DND-41 (cell line): ENCODE measurements around the gene DAB1.

Source experiments
- ATAC-seq: fragments of 200-7000 bp; cut with Tn5 transposase; 3 replicates; pipeline ENCODE4 v1.9.1; 2021; ENCODE audit warnings: low read depth; ENCODE audit not compliant: insufficient read depth
- DNase-seq: peaks from one replicate; pipeline ENCODE4 v3.0.0-alpha.2; 2020
- H2AFZ ChIP-seq: 2 replicates; pipeline ENCODE4 v1.6.0; 2012; ENCODE audit warnings: low read depth, low read length
- H3K27ac ChIP-seq: 2 replicates; pipeline ENCODE4 v1.5.1; 2012; ENCODE audit warnings: low read length, inconsistent platforms
- H3K27me3 ChIP-seq: fragments of 200-600 bp; sonication (generic); 2 replicates; pipeline ENCODE4 v1.6.0; 2012; ENCODE audit warnings: low read length, mild to moderate bottlenecking, inconsistent platforms; ENCODE audit not compliant: insufficient read depth, poor library complexity
- H3K36me3 ChIP-seq: 2 replicates; pipeline ENCODE4 v1.5.1; 2012; ENCODE audit warnings: low read length, inconsistent platforms; ENCODE audit not compliant: insufficient read depth
- H3K4me1 ChIP-seq: 2 replicates; pipeline ENCODE4 v1.5.1; 2012; ENCODE audit warnings: mild to moderate bottlenecking, low read length; ENCODE audit not compliant: insufficient read depth
- H3K4me2 ChIP-seq: 2 replicates; pipeline ENCODE4 v1.6.0; 2012; ENCODE audit warnings: mild to moderate bottlenecking, moderate library complexity, low read length, inconsistent platforms; ENCODE audit not compliant: insufficient read depth
- H3K4me3 ChIP-seq, 2 experiments: fragments of 200-600 bp in 1 of 2; shearing (Covaris generic) in 1 of 2; 2 replicates each; pipeline ENCODE4 v1.5.1; 2012 to 2016; ENCODE audit warnings: inconsistent platforms in 2 of 2, low read length in 2 of 2, mild to moderate bottlenecking in 2 of 2, low read depth in 1 of 2, moderate library complexity in 1 of 2
- H3K79me2 ChIP-seq: 2 replicates; pipeline ENCODE4 v1.6.0; 2012; ENCODE audit warnings: low read length, inconsistent platforms; ENCODE audit not compliant: insufficient read depth
- H3K9ac ChIP-seq: 2 replicates; pipeline ENCODE4 v1.6.0; 2012; ENCODE audit warnings: low read depth, mild to moderate bottlenecking, inconsistent platforms, low read length, moderate library complexity
- H3K9me3 ChIP-seq: 2 replicates; pipeline ENCODE4 v1.5.1; 2012; ENCODE audit warnings: low read length, moderate library complexity, mild to moderate bottlenecking, inconsistent platforms; ENCODE audit not compliant: insufficient read depth, severe bottlenecking
- H4K20me1 ChIP-seq: 2 replicates; pipeline ENCODE4 v1.6.0; 2012; ENCODE audit warnings: low read length; ENCODE audit not compliant: insufficient read depth
- EZH2 ChIP-seq: IDR thresholded peaks from 3 replicates; pipeline ENCODE4 v1.6.1; 2012; ENCODE audit warnings: borderline replicate concordance, low read depth, mild to moderate bottlenecking, moderate library complexity, low read length, inconsistent platforms; ENCODE audit not compliant: severe bottlenecking
- TF ChIP-seq, protein P1 (sequence below): IDR thresholded peaks from 2 replicates; pipeline ENCODE4 v1.5.1; 2012; ENCODE audit warnings: borderline replicate concordance, low read length, moderate library complexity, mild to moderate bottlenecking; ENCODE audit not compliant: poor library complexity, severe bottlenecking; ENCODE audit errors: extremely low read depth

The DAB1 gene

DNA sequence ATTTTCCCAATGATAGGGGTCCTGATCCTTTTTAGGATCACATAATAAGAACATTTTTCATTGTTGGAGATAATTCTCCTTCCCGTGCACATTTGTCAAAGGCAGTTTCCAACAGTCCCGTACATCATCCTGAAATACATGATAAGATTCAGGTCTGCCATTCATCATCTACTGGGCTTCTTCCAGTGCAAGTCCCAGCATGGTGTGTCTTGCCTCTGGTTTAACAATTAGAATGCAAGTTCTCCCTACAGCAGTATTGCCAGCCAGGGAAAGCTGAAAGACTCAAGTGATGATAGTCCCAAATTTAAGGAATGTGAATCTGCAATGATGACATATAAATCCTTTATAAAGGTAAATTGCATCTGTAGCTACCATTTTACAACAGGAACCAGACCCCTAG, 146.2 kb downstream of the DAB1 start:
- no peaks in the 10 kb centered on the region for H3K9me3 ChIP-seq
- no peak for DNase-seq

DNA sequence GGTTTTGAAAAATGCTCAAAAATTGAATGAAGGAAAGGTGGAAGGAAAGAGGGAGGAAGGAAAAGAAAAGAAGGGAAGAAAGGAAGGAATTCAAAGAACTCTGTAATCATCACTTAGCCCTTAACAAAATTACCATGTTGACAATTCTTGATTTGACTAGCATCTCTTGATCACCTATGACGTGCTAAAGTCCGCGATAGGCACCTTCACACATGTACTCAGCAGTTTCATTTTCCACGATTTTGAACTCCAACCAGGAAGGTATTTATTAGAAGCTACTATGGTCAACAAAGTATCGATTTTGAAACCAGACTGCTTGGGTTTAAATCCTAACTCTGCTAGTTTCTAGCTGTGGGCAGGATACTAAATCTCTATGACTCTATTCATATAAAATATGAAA, 146.9 kb downstream of the DAB1 start:
- H3K27ac ChIP-seq: no peak overlapping the region
- H3K4me3 ChIP-seq: no peak overlapping the region
- H2AFZ ChIP-seq: no peak overlapping the region
- H3K4me1 ChIP-seq: no peaks in the 10 kb centered on the region
- H4K20me1 ChIP-seq: no peaks in the 10 kb centered on the region
- no peaks in the 10 kb centered on the region for H3K9me3 ChIP-seq
- H3K9ac ChIP-seq: no peak overlapping the region
- ATAC-seq: no peak
- H3K36me3 ChIP-seq: no peaks in the 10 kb centered on the region
- TF ChIP-seq, protein P1, sequence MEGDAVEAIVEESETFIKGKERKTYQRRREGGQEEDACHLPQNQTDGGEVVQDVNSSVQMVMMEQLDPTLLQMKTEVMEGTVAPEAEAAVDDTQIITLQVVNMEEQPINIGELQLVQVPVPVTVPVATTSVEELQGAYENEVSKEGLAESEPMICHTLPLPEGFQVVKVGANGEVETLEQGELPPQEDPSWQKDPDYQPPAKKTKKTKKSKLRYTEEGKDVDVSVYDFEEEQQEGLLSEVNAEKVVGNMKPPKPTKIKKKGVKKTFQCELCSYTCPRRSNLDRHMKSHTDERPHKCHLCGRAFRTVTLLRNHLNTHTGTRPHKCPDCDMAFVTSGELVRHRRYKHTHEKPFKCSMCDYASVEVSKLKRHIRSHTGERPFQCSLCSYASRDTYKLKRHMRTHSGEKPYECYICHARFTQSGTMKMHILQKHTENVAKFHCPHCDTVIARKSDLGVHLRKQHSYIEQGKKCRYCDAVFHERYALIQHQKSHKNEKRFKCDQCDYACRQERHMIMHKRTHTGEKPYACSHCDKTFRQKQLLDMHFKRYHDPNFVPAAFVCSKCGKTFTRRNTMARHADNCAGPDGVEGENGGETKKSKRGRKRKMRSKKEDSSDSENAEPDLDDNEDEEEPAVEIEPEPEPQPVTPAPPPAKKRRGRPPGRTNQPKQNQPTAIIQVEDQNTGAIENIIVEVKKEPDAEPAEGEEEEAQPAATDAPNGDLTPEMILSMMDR: no peak
- no peak for TF ChIP-seq EZH2
- no peak for DNase-seq
- no peaks in the 10 kb centered on the region for H3K79me2 ChIP-seq
- peaks cover 8% of the 10 kb centered on the region for H3K27me3 ChIP-seq
- H3K4me2 ChIP-seq: no peak overlapping the region

More for the DNA sequence above, 146.2 kb downstream of the DAB1 start:
- Histone ChIP-seq H3K36me3 (no peaks in the 10 kb centered on the region), H3K27me3 (peaks cover 8% of the 10 kb centered on the region), H3K27ac (no peak overlapping the region), H2AFZ (no peak overlapping the region), H4K20me1 (no peaks in the 10 kb centered on the region), H3K79me2 (no peaks in the 10 kb centered on the region), H3K4me1 (no peaks in the 10 kb centered on the region), H3K9ac (no peak overlapping the region), H3K4me3 (no peak overlapping the region), H3K4me2 (no peak overlapping the region)
- TF ChIP-seq, protein P1: no peak
- TF ChIP-seq EZH2: no peak
- no peak for ATAC-seq

DNA sequence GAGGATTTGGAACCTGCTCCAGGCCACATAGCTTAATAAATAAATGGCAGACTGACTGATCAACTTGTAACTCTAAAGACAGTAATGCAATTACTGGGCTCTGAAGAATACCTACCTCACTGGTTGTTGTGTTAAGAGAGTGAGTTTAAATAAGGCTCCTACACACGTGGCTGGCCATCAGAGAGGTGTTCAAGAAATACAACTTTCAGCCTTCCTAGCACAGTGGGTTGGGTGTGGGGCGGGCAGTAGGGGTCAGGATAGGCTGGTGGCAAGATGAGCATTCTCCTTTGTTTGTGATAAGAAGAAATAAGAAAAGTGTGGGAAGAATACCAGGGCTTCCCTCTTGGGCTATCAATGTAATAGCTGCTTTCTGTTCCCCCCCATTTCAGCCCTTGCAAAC, 151.3 kb downstream of the DAB1 start:
- Histone ChIP-seq H2AFZ (no peak overlapping the region), H4K20me1 (no peaks in the 10 kb centered on the region), H3K9ac (no peak overlapping the region), H3K4me2 (no peak overlapping the region), H3K4me1 (no peaks in the 10 kb centered on the region), H3K36me3 (no peaks in the 10 kb centered on the region), H3K4me3 (no peak overlapping the region), H3K27ac (no peak overlapping the region), H3K9me3 (no peaks in the 10 kb centered on the region), H3K27me3 (peaks cover 10% of the 10 kb centered on the region), H3K79me2 (no peaks in the 10 kb centered on the region)
- ATAC-seq: no peak
- no peak for DNase-seq
- TF ChIP-seq, protein P1: no peak
- TF ChIP-seq EZH2: no peak

DNA sequence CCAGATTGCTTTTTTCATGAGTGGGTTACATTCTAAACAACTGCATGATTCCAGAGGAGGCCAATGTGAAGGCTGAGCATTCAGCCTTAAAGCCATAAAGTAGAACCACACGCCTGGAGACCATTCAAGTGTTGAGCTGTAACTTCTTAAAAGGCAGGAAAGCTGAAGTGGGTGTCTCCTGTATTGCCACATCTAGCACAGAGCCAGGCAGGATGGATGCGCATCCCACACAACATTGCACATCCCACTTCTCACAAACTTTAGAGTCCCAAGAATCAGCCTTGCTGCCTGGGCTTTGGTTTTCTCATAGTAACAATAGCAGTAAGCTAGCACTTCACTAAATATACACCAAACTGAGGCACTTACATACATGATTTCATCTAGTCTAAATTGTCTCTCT, 151.7 kb downstream of the DAB1 start:
- Histone ChIP-seq H3K79me2 (no peaks in the 10 kb centered on the region), H3K4me2 (no peak overlapping the region), H3K4me3 (no peak overlapping the region), H3K9me3 (no peaks in the 10 kb centered on the region), H3K27me3 (peaks cover 10% of the 10 kb centered on the region), H3K4me1 (no peaks in the 10 kb centered on the region), H3K27ac (no peak overlapping the region), H4K20me1 (no peaks in the 10 kb centered on the region), H3K36me3 (no peaks in the 10 kb centered on the region), H3K9ac (no peak overlapping the region), H2AFZ (no peak overlapping the region)
- TF ChIP-seq, protein P1: no peak
- TF ChIP-seq EZH2: no peak
- ATAC-seq (no peak), DNase-seq (no peak)
